Small intestine (tissue), 7 donors: ENCODE measurements around the gene MS4A6E. TPM values are rescaled to one million over a fixed set of nuclear protein-coding genes. Genes with fewer than 3 reads are reported as not detected.
"Not testable (repeated sequence)": the region's sequence is repeated elsewhere in the genome, so short reads cannot be mapped to it uniquely, and the experiment has no call there.

Experiments used
- DNase-seq, 2 donors: peaks; one replicate each; pipeline versions ENCODE4 v3.0.0 to v3.0.0-alpha.2; 2013
- FAIRE-seq: peaks from 2 replicates; lab custom pipeline; 2012; peaks lifted over from hg19 to GRCh38; lab: Jason Lieb, UNC
- H3K27ac ChIP-seq, 3 donors: one replicate each; pipeline ENCODE4 v1.5.1; 2013; ENCODE audit warnings: low read length in 2 of 3, mild to moderate bottlenecking in 2 of 3, control low read depth in 1 of 3, inconsistent platforms in 1 of 3, low read depth in 1 of 3, moderate library complexity in 1 of 3
- H3K27me3 ChIP-seq, 3 donors: one replicate each; pipeline ENCODE4 v1.6.1; 2013; ENCODE audit warnings: low read length in 3 of 3, inconsistent platforms in 1 of 3; ENCODE audit not compliant: control insufficient read depth in 3 of 3, insufficient read depth in 3 of 3
- H3K36me3 ChIP-seq, 3 donors: one replicate each; pipeline ENCODE4 v1.6.1; 2013; ENCODE audit warnings: low read length in 3 of 3, inconsistent platforms in 1 of 3, low read depth in 1 of 3, mild to moderate bottlenecking in 1 of 3, moderate library complexity in 1 of 3; ENCODE audit not compliant: control insufficient read depth in 3 of 3, insufficient read depth in 2 of 3
- H3K4me1 ChIP-seq, 3 donors: one replicate each; pipeline ENCODE4 v1.6.1; 2013; ENCODE audit warnings: low read length in 2 of 3, inconsistent platforms in 1 of 3, low read depth in 1 of 3, mild to moderate bottlenecking in 1 of 3, moderate library complexity in 1 of 3; ENCODE audit not compliant: control insufficient read depth in 3 of 3, insufficient read depth in 2 of 3
- H3K4me3 ChIP-seq, 3 donors: one replicate each; pipeline ENCODE4 v1.5.1; 2013; ENCODE audit warnings: low read length in 3 of 3, control low read depth in 1 of 3, inconsistent platforms in 1 of 3, low read depth in 1 of 3, mild to moderate bottlenecking in 1 of 3, moderate library complexity in 1 of 3
- H3K9me3 ChIP-seq, 2 donors: one replicate each; pipeline ENCODE4 v1.6.1; 2013; ENCODE audit warnings: low read depth in 1 of 2, low read length in 1 of 2; ENCODE audit not compliant: control insufficient read depth in 2 of 2, insufficient read depth in 1 of 2
- WGBS, 3 donors: extraction: QIAGEN DNeasy Blood & Tissue Kit; methylation state at CpG; one replicate each; pipeline ENCODE4 v1.1.7; 2013; 5-methylcytosine and 5-hydroxymethylcytosine counted together
- polyA plus RNA-seq, 4 donors: library from polyadenylated mRNA; stranded (reverse) in 3 of 4; unstranded in 1 of 4; fragments of 200-250 nt in 3 of 4; fragments of 120-200 nt in 1 of 4; gene quantifications; one replicate each; pipeline versions ENCODE4 v1.2.1 to v1.2.3, GENCODE V29; 2013
- donor health status: healthy with polysubstance abuse.
- donor health status: control.
- donor health status: control.
- donor health status: Bipolar disorder and iron deficiency.
- donor health status: healthy.

MS4A6E gene
- polyA plus RNA-seq, 4 donors: 0.18 TPM; not detected in 3

GRCh38 chr11:60301884-60302283, 25.2 kb upstream of the MS4A6E start:
- not testable (repeated sequence) for FAIRE-seq, H3K27ac ChIP-seq, H3K4me3 ChIP-seq, H3K36me3 ChIP-seq, DNase-seq, H3K9me3 ChIP-seq, H3K4me1 ChIP-seq, H3K27me3 ChIP-seq
- WGBS, 3 donors: 84 to 87% (median 85%) methylated on average over 6 of the region's 6 CpGs

GRCh38 chr11:60303661-60304060, 23.4 kb upstream of the MS4A6E start:
- H3K27ac ChIP-seq: no peak overlapping the region
- no peaks in the 10 kb centered on the region for H3K9me3 ChIP-seq
- no peaks in the 10 kb centered on the region for H3K36me3 ChIP-seq
- no peaks in the 10 kb centered on the region for H3K27me3 ChIP-seq
- no peak for DNase-seq
- 77 to 88% (median 83%) methylated on average over 5 of the region's 5 CpGs for WGBS, 3 donors
- no peak overlapping the region for H3K4me3 ChIP-seq
- no peaks in the 10 kb centered on the region for H3K4me1 ChIP-seq
- FAIRE-seq: no peak

GRCh38 chr11:60305906-60306619, 21.0 kb upstream of the MS4A6E start:
- no peak for FAIRE-seq
- Histone ChIP-seq H3K27ac (no peak overlapping the region), H3K4me3 (no peak overlapping the region), H3K27me3 (no peaks in the 10 kb centered on the region), H3K9me3 (no peaks in the 10 kb centered on the region), H3K4me1 (no peaks in the 10 kb centered on the region), H3K36me3 (no peaks in the 10 kb centered on the region)
- WGBS, 3 donors: 65 to 76% (median 69%) methylated on average over 3 of the region's 3 CpGs
- no peak for DNase-seq

- DNase-seq (no peak), FAIRE-seq (no peak)
- Histone ChIP-seq H3K4me3 (no peak overlapping the region), H3K4me1 (no peaks in the 10 kb centered on the region), H3K27me3 (no peaks in the 10 kb centered on the region), H3K27ac (no peak overlapping the region), H3K36me3 (no peaks in the 10 kb centered on the region), H3K9me3 (no peaks in the 10 kb centered on the region)
- WGBS, 3 donors: 81 to 89% (median 82%) methylated on average over 3 of the region's 3 CpGs
Measured at GRCh38 chr11:60307507-60308195, 19.4 kb upstream of the MS4A6E start.

- no peaks in the 10 kb centered on the region for H3K4me1 ChIP-seq
Measured at GRCh38 chr11:60310407-60310998, 16.6 kb upstream of the MS4A6E start.

GRCh38 chr11:60314635-60315321, 12.3 kb upstream of the MS4A6E start:
- DNase-seq (no peak), FAIRE-seq (no peak)
- Histone ChIP-seq H3K4me3 (no peak overlapping the region), H3K36me3 (no peaks in the 10 kb centered on the region), H3K27me3 (no peaks in the 10 kb centered on the region), H3K4me1 (no peaks in the 10 kb centered on the region), H3K27ac (no peak overlapping the region), H3K9me3 (peaks cover 1 to 12% of the 10 kb centered on the region in 2 donors)
- WGBS, 3 donors: 23 to 55% (median 34%) methylated on average over 2 of the region's 2 CpGs

More at GRCh38 chr11:60310407-60310998, 16.6 kb upstream of the MS4A6E start:
- no peaks in the 10 kb centered on the region for H3K36me3 ChIP-seq
- FAIRE-seq (no peak), DNase-seq (no peak)
- no peaks in the 10 kb centered on the region for H3K9me3 ChIP-seq
- WGBS, 3 donors: 47 to 61% (median 60%) methylated on average over 5 of the region's 5 CpGs
- no peak overlapping the region for H3K27ac ChIP-seq
- no peak overlapping the region for H3K4me3 ChIP-seq
- H3K27me3 ChIP-seq: no peaks in the 10 kb centered on the region

- no peak overlapping the region for H3K27ac ChIP-seq
- no peaks in the 10 kb centered on the region for H3K36me3 ChIP-seq
- no peak overlapping the region for H3K4me3 ChIP-seq
- DNase-seq (no peak), FAIRE-seq (no peak)
- H3K4me1 ChIP-seq: no peaks in the 10 kb centered on the region
- peaks cover 1 to 12% of the 10 kb centered on the region in 2 donors for H3K9me3 ChIP-seq
- H3K27me3 ChIP-seq: no peaks in the 10 kb centered on the region
Measured at GRCh38 chr11:60315871-60316270, 11.2 kb upstream of the MS4A6E start.

GRCh38 chr11:60316317-60316716, 10.7 kb upstream of the MS4A6E start:
- H3K27me3 ChIP-seq: no peaks in the 10 kb centered on the region
- no peaks in the 10 kb centered on the region for H3K4me1 ChIP-seq
- H3K9me3 ChIP-seq: peaks cover 1 to 12% of the 10 kb centered on the region in 2 donors
- H3K36me3 ChIP-seq: no peaks in the 10 kb centered on the region
- FAIRE-seq (no peak), DNase-seq (no peak)
- no peak overlapping the region for H3K4me3 ChIP-seq
- no peak overlapping the region for H3K27ac ChIP-seq
- WGBS, 3 donors: 7 to 42% (median 13%) methylated on average over 2 of the region's 2 CpGs
